B cell (primary cell): ENCODE results near the gene SRGAP1. TPM values are rescaled to one million over a fixed set of nuclear protein-coding genes. Genes with fewer than 3 reads are reported as not detected.

Experiments
- ATAC-seq: fragments of 200-7000 bp; cut with Tn5 transposase; one replicate; pipeline ENCODE4 v1.10.0; 2021; ENCODE audit warnings: low read depth, mild to moderate bottlenecking, moderate number of reproducible peaks, moderate library complexity
- CTCF ChIA-PET: fragments of 350-600 bp; sonication (Branson Sonifier 250); formaldehyde crosslinking; loops from one replicate; lab custom pipeline; 2021; ENCODE audit warnings: antibody characterized with exemption, inconsistent platforms; lab: Charles Lee
- POLR2A ChIA-PET: fragments of 350-600 bp; sonication (Branson Sonifier 250); formaldehyde crosslinking; loops from one replicate; lab custom pipeline; 2021; ENCODE audit warnings: antibody characterized with exemption; lab: Charles Lee
- DNase-seq: peaks from one replicate; pipeline ENCODE4 v3.0.0; 2013
- H2AFZ ChIP-seq: 2 replicates; pipeline ENCODE4 v1.6.1; 2012; ENCODE audit warnings: mild to moderate bottlenecking, low read depth, low read length; ENCODE audit not compliant: insufficient read depth, poor library complexity, severe bottlenecking
- H3K27ac ChIP-seq, 2 donors: 1 replicate in 1 of 2; 2 replicates in 1 of 2; pipeline ENCODE4 v1.5.1; 2012 to 2013; ENCODE audit warnings: low read length in 2 of 2, mild to moderate bottlenecking in 2 of 2, moderate library complexity in 1 of 2
- H3K27me3 ChIP-seq, 4 experiments: fragments of 200-600 bp in 1 of 4; sonication (generic) in 1 of 4; replicated peaks in 1 of 4; 1 replicate in 2 of 4; 2 replicates in 2 of 4; pipeline versions ENCODE4 v1.6.1 to v1.7.0; 2013 to 2016; ENCODE audit warnings: low read length in 3 of 4, mild to moderate bottlenecking in 2 of 4, mixed read lengths in 1 of 4, moderate library complexity in 1 of 4; ENCODE audit not compliant: insufficient read depth in 4 of 4, control insufficient read depth in 3 of 4; ENCODE audit errors: control extremely low read depth in 1 of 4
- H3K36me3 ChIP-seq, 2 experiments: replicated peaks in 1 of 2; 1 replicate in 1 of 2; 2 replicates in 1 of 2; pipeline versions ENCODE4 v1.6.1 to v1.7.1; 2013; ENCODE audit warnings: low read length in 1 of 2; ENCODE audit not compliant: insufficient read depth in 2 of 2, control insufficient read depth in 1 of 2; ENCODE audit errors: control extremely low read depth in 1 of 2, extremely low read depth in 1 of 2
- H3K4me1 ChIP-seq, 2 donors: fragments of 200-600 bp in 1 of 2; sonication (generic) in 1 of 2; 1 replicate in 1 of 2; 2 replicates in 1 of 2; pipeline versions ENCODE4 v1.5.1 to v1.6.1; 2013 to 2017; ENCODE audit warnings: low read length in 2 of 2; ENCODE audit not compliant: control insufficient read depth in 2 of 2, insufficient read depth in 2 of 2
- H3K4me2 ChIP-seq: replicated peaks from 2 replicates; pipeline ENCODE3; 2012; ENCODE audit warnings: mild to moderate bottlenecking, low read depth, low read length; ENCODE audit not compliant: poor library complexity, severe bottlenecking
- H3K4me3 ChIP-seq, 5 experiments: fragments of 200-600 bp in 1 of 5; sonication (generic) in 1 of 5; 1 replicate in 3 of 5; 2 replicates in 2 of 5; pipeline versions ENCODE4 v1.5.1 to v1.7.0; 2011 to 2016; ENCODE audit warnings: low read length in 4 of 5, mild to moderate bottlenecking in 4 of 5, low read depth in 2 of 5, control low read depth in 1 of 5, moderate library complexity in 1 of 5; ENCODE audit not compliant: insufficient read depth in 1 of 5; ENCODE audit errors: control extremely low read depth in 1 of 5, extremely low read depth in 1 of 5
- H3K79me2 ChIP-seq: fragments of 200-600 bp; sonication (generic); one replicate; pipeline ENCODE4 v1.6.0; 2016; ENCODE audit warnings: low read length; ENCODE audit not compliant: control insufficient read depth, insufficient read depth
- H3K9ac ChIP-seq: fragments of 200-600 bp; sonication (generic); 2 replicates; pipeline ENCODE4 v1.6.1; 2017; ENCODE audit warnings: mild to moderate bottlenecking, low read length, moderate library complexity
- H3K9me3 ChIP-seq, 3 donors: one replicate each; pipeline versions ENCODE4 v1.6.1 to v1.7.1; 2013; ENCODE audit warnings: low read length in 2 of 3; ENCODE audit not compliant: control insufficient read depth in 2 of 3, insufficient read depth in 1 of 3; ENCODE audit errors: control extremely low read depth in 1 of 3
- H4K20me1 ChIP-seq: 2 replicates; pipeline ENCODE4 v1.6.0; 2012; ENCODE audit warnings: mild to moderate bottlenecking, low read length; ENCODE audit not compliant: insufficient read depth, control insufficient read depth, poor library complexity, severe bottlenecking
- H3K27ac Mint-ChIP-seq: one replicate; pipeline ENCODE4 v1.8.0; 2021; ENCODE audit warnings: mixed read lengths
- H3K27me3 Mint-ChIP-seq: one replicate; pipeline ENCODE4 v1.8.0; 2021; ENCODE audit warnings: mixed read lengths
- H3K4me1 Mint-ChIP-seq: one replicate; pipeline ENCODE4 v1.8.0; 2021; ENCODE audit warnings: mixed read lengths
- H3K4me3 Mint-ChIP-seq: one replicate; pipeline ENCODE4 v1.8.0; 2021; ENCODE audit warnings: mixed read lengths
- H3K9me3 Mint-ChIP-seq: one replicate; pipeline ENCODE4 v1.8.0; 2022; ENCODE audit warnings: mixed read lengths; ENCODE audit not compliant: insufficient read depth
- EZH2 ChIP-seq: IDR thresholded peaks from 2 replicates; pipeline ENCODE4 v1.6.1; 2012; ENCODE audit warnings: borderline replicate concordance, low read depth, mild to moderate bottlenecking, moderate library complexity, low read length; ENCODE audit not compliant: insufficient read depth, poor library complexity, severe bottlenecking
- WGBS: methylation state at CpG from one replicate; pipeline ENCODE4 v1.1.5; 2013; ENCODE audit warnings: missing lambda C conversion rate; ENCODE audit not compliant: insufficient coverage; 5-methylcytosine and 5-hydroxymethylcytosine counted together
- intact Hi-C: fragments of 100-400 bp; cut with micrococcal nuclease; formaldehyde crosslinking; loops from one replicate; pipeline ENCODE4 v1.10.0; 2022
- polyA plus RNA-seq: library from polyadenylated mRNA; depleted of rRNA; stranded (reverse); fragments of >200 nt; gene quantifications from 2 replicates; pipeline ENCODE4 v1.2.3, GENCODE V29; 2012
- total RNA-seq, 2 donors: library from RNA; stranded (reverse); fragments of 120-200 nt in 1 of 2; gene quantifications; 1 replicate in 1 of 2; 2 replicates in 1 of 2; pipeline versions ENCODE4 v1.2.3 to v1.2.4, GENCODE V29; 2013 to 2022
- TF ChIP-seq, protein P1 (sequence below): fragments of 200-600 bp; IDR thresholded peaks from one replicate; pipeline ENCODE4 v1.8.0; 2022; ENCODE audit warnings: antibody characterized with exemption, mild to moderate bottlenecking

The SRGAP1 gene
- total and polyA plus RNA-seq, 2 donors (not counting 1 experiment from before 2014, with no cell fraction given): under 0.01 to 0.22 TPM

DNA sequence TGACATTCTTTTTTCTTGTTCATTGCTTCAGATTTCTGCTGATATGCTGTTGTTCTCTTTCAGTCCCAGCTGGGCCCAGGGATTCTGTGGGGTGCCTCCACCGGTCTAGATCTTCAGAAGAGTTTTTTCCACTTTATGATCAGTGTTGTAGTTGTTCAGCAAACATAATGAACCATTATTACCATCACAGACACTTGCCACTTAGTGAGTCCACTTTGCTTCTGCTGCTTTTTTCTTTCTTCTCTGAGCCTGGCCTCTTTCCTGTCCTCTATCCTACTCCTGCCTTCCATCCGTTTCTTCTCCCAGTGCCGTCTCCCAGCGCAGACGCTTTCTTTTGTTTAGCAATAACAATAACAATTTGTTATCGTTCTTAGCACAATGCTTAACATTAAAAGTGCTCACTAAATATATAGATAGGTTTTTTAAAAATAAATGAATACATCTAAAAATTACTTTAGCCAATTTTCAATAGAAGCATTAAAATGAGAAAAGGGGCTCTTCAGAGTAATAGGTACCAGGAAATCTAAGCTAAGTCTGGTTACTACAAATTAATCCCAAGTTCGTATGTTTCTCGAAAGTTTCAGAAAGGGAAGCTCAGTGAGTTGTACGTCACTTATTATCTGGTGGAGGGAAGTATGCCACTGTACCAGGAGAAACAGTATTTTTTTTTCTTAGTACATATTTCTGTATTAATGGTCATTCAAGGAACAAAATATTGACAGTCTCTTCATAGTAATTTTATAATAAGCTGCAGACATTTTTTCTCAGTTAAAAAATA lies 98.2 kb downstream of the SRGAP1 start:
- WGBS: no CpG with 5 or more reads among the region's 9 CpGs
- Histone ChIP-seq H3K27ac (no peak overlapping the region), H3K4me3 (no peak overlapping the region), H3K79me2 (no peaks in the 10 kb centered on the region), H3K4me2 (no peak overlapping the region), H4K20me1 (no peaks in the 10 kb centered on the region), H3K36me3 (no peaks in the 10 kb centered on the region), H3K27me3 (no peaks in the 10 kb centered on the region), H3K4me1 (no peaks in the 10 kb centered on the region), H2AFZ (no peak overlapping the region), H3K9me3 (no peaks in the 10 kb centered on the region), H3K9ac (no peak overlapping the region)
- intact Hi-C loops: no loop called here
- ChIA-PET CTCF (no interaction called here), POLR2A (no interaction called here)
- Mint-ChIP-seq H3K27me3 (no peaks in the 10 kb centered on the region), H3K4me3 (no peak overlapping the region), H3K27ac (no peak overlapping the region), H3K9me3 (no peaks in the 10 kb centered on the region), H3K4me1 (peaks cover 3% of the 10 kb centered on the region)
- ATAC-seq (no peak), DNase-seq (no peak)
- no peak for TF ChIP-seq EZH2
- TF ChIP-seq, protein P1, sequence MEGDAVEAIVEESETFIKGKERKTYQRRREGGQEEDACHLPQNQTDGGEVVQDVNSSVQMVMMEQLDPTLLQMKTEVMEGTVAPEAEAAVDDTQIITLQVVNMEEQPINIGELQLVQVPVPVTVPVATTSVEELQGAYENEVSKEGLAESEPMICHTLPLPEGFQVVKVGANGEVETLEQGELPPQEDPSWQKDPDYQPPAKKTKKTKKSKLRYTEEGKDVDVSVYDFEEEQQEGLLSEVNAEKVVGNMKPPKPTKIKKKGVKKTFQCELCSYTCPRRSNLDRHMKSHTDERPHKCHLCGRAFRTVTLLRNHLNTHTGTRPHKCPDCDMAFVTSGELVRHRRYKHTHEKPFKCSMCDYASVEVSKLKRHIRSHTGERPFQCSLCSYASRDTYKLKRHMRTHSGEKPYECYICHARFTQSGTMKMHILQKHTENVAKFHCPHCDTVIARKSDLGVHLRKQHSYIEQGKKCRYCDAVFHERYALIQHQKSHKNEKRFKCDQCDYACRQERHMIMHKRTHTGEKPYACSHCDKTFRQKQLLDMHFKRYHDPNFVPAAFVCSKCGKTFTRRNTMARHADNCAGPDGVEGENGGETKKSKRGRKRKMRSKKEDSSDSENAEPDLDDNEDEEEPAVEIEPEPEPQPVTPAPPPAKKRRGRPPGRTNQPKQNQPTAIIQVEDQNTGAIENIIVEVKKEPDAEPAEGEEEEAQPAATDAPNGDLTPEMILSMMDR: no peak

DNA sequence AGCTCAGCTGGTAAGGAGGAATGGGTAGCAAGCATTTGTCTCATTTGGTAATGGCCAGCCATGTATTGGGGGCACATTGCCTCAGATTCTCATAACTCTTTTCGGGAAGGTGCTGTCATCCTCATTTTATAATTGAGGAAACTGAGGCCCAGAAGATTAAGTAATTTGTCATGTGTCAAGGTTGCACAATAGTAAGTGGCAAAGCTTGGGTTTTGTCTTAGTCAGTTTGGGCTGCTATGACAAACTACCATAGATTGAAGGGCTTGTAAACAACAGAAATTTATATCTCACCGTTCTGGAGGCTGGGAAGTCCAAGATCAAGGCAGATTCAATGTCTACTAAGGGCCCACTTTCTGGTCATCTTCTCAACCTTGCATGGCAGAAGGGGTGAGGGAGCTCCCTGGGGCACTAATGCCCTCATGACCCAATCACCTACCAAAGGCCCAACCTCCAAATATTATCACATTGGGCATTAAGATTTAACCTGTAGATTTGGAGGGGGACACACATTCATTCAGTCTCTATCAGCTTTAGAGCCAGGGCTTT lies 99.6 kb downstream of the SRGAP1 start:
- Histone ChIP-seq H3K36me3 (no peaks in the 10 kb centered on the region), H3K4me2 (no peak overlapping the region), H3K27me3 (no peaks in the 10 kb centered on the region), H3K79me2 (no peaks in the 10 kb centered on the region), H3K9ac (no peak overlapping the region), H3K4me3 (no peak overlapping the region), H4K20me1 (no peaks in the 10 kb centered on the region), H3K27ac (no peak overlapping the region), H3K4me1 (no peaks in the 10 kb centered on the region), H3K9me3 (peaks cover 0 to 1% (median 0%) of the 10 kb centered on the region in 3 donors), H2AFZ (no peak overlapping the region)
- ChIA-PET POLR2A (no interaction called here), CTCF (no interaction called here)
- H3K9me3 Mint-ChIP-seq: no peaks in the 10 kb centered on the region
- no peak overlapping the region for H3K4me3 Mint-ChIP-seq
- DNase-seq (no peak), ATAC-seq (no peak)
- H3K4me1 Mint-ChIP-seq: peaks cover 3% of the 10 kb centered on the region
- no peaks in the 10 kb centered on the region for H3K27me3 Mint-ChIP-seq
- WGBS: 100% methylated on average over 1 of the region's 2 CpGs
- intact Hi-C loops: no loop called here
- no peak for TF ChIP-seq EZH2
- H3K27ac Mint-ChIP-seq: no peak overlapping the region
